GM12878 (cell line): ENCODE results near the gene PCSK1. TPM values are rescaled to one million over a fixed set of nuclear protein-coding genes. Genes with fewer than 3 reads are reported as not detected.

ENCODE experiments used
- ATAC-seq: fragments of 200-7000 bp; cut with Tn5 transposase; 3 replicates; pipeline ENCODE4 v1.9.1; 2020; ENCODE audit warnings: mild to moderate bottlenecking, moderate library complexity
- BruUV-seq: library from RNA; stranded (reverse); fragments of 400-500 nt; replicated peaks from 2 replicates; lab custom pipeline; 2021; lab: Mats Ljungman, UMichigan
- CTCF ChIA-PET: fragments of 300-600 bp; sonication (Branson Sonifier 250); formaldehyde crosslinking; extraction: SDS; loops from one replicate; lab custom pipeline; 2021; ENCODE audit warnings: inconsistent platforms; lab: Yijun Ruan, JAX
- POLR2A ChIA-PET: fragments of 350-600 bp; formaldehyde crosslinking; extraction: SDS; loops from one replicate; lab custom pipeline; 2021; ENCODE audit warnings: inconsistent platforms; lab: Charles Lee
- RAD21 ChIA-PET: fragments of 300-600 bp; sonication (Branson Sonifier 250); formaldehyde crosslinking; loops from one replicate; lab custom pipeline; 2023; ENCODE audit warnings: antibody characterized with exemption; ENCODE audit not compliant: unreplicated experiment; lab: Charles Lee
- SMC1A ChIA-PET: fragments of 300-600 bp; sonication (Branson Sonifier 250); formaldehyde crosslinking; loops from one replicate; lab custom pipeline; 2023; ENCODE audit not compliant: unreplicated experiment, uncharacterized antibody; lab: Charles Lee
- DNase-seq: peaks from one replicate; pipeline ENCODE4 v3.0.0-alpha.2; 2011; ENCODE audit warnings: low read depth, low spot score
- FAIRE-seq: peaks from 3 replicates; lab custom pipeline; 2011; peaks lifted over from hg19 to GRCh38; lab: Jason Lieb, UNC
- H2AFZ ChIP-seq: 2 replicates; pipeline ENCODE4 v1.6.0; 2011; ENCODE audit warnings: low read depth, low read length, control low read depth; ENCODE audit not compliant: control insufficient read depth
- H3K27ac ChIP-seq: 2 replicates; pipeline ENCODE4 v1.5.1; 2011; ENCODE audit warnings: control low read depth; ENCODE audit not compliant: control insufficient read depth, insufficient read depth
- H3K27me3 ChIP-seq, 2 experiments: replicated peaks in 1 of 2; 2 replicates each; pipeline versions ENCODE4 v1.6.0 to v1.6.1; 2011; ENCODE audit warnings: low read length in 1 of 2; ENCODE audit not compliant: control insufficient read depth in 2 of 2, insufficient read depth in 2 of 2
- H3K36me3 ChIP-seq, 2 experiments: 2 replicates each; pipeline ENCODE4 v1.5.1; 2011; ENCODE audit warnings: low read length in 1 of 2; ENCODE audit not compliant: control insufficient read depth in 2 of 2, insufficient read depth in 2 of 2
- H3K4me1 ChIP-seq: 2 replicates; pipeline ENCODE4 v1.6.1; 2011; ENCODE audit warnings: mild to moderate bottlenecking, low read length, moderate library complexity, mixed read lengths; ENCODE audit not compliant: control insufficient read depth, insufficient read depth
- H3K4me2 ChIP-seq: 2 replicates; pipeline ENCODE4 v1.6.0; 2011; ENCODE audit warnings: control low read depth; ENCODE audit not compliant: control insufficient read depth, insufficient read depth
- H3K4me3 ChIP-seq: fragments of 200-600 bp; sonication (generic); 2 replicates; pipeline ENCODE4 v1.5.1; 2016
- H3K79me2 ChIP-seq: 2 replicates; pipeline ENCODE4 v1.6.0; 2011; ENCODE audit warnings: low read length; ENCODE audit not compliant: control insufficient read depth, insufficient read depth
- H3K9ac ChIP-seq: 2 replicates; pipeline ENCODE4 v1.8.0; 2011; ENCODE audit warnings: low read length, control low read depth, mixed read lengths; ENCODE audit not compliant: control insufficient read depth, insufficient read depth
- H3K9me3 ChIP-seq: replicated peaks from 3 replicates; pipeline ENCODE4 v1.5.1; 2011; ENCODE audit warnings: mild to moderate bottlenecking, low read length; ENCODE audit not compliant: control insufficient read depth, insufficient read depth
- H4K20me1 ChIP-seq: 2 replicates; pipeline ENCODE4 v1.6.0; 2011; ENCODE audit not compliant: control insufficient read depth, insufficient read depth
- BMI1 ChIP-seq: fragments of 450-650 bp; IDR thresholded peaks from 2 replicates; pipeline ENCODE4 v1.6.1; 2016; ENCODE audit warnings: mild to moderate bottlenecking, moderate library complexity, borderline replicate concordance
- CBX3 ChIP-seq: fragments of 200-600 bp; sonication (generic); IDR thresholded peaks from 2 replicates; pipeline ENCODE4 v1.6.1; 2016; ENCODE audit warnings: low read depth, borderline replicate concordance
- CTCF ChIP-seq, 3 experiments: IDR thresholded peaks in 2 of 3; conservative IDR thresholded peaks in 1 of 3; 2 replicates each; pipeline ENCODE4 v1.5.1; 2011; ENCODE audit warnings: low read depth in 3 of 3, low read length in 3 of 3, mild to moderate bottlenecking in 3 of 3, control low read depth in 2 of 3, moderate library complexity in 2 of 3, inconsistent platforms in 1 of 3, mixed read lengths in 1 of 3; ENCODE audit not compliant: control insufficient read depth in 2 of 3, insufficient read depth in 1 of 3; ENCODE audit errors: extremely low read depth in 1 of 3
- JUNB ChIP-seq: IDR thresholded peaks from 2 replicates; pipeline ENCODE4 v1.6.1; 2016; ENCODE audit warnings: antibody characterized with exemption, mild to moderate bottlenecking
- MYC ChIP-seq: IDR thresholded peaks from 2 replicates; pipeline ENCODE4 v1.6.1; 2011; ENCODE audit warnings: mild to moderate bottlenecking, low read length, moderate library complexity, inconsistent platforms; ENCODE audit not compliant: insufficient read depth, insufficient replicate concordance, insufficient read length, severe bottlenecking
- RELA ChIP-seq: fragments of 450-650 bp; IDR thresholded peaks from 2 replicates; pipeline ENCODE4 v1.8.0; 2014; ENCODE audit warnings: borderline replicate concordance; ENCODE audit not compliant: partially characterized antibody
- SREBF2 ChIP-seq: IDR thresholded peaks from 2 replicates; pipeline ENCODE4 v1.6.1; 2012; ENCODE audit warnings: mild to moderate bottlenecking, low read length
- ZNF384 ChIP-seq: IDR thresholded peaks from 2 replicates; pipeline ENCODE4 v1.6.1; 2012; ENCODE audit warnings: low read depth, mild to moderate bottlenecking, low read length, improper control_type of control experiment, borderline replicate concordance
- WGBS: methylation state at CpG from one replicate; pipeline ENCODE4 v1.1.6; 2016; ENCODE audit warnings: low lambda C conversion rate; ENCODE audit not compliant: insufficient replicate concordance, insufficient coverage; ENCODE audit errors: missing lambda C conversion rate; 5-methylcytosine and 5-hydroxymethylcytosine counted together
- in situ Hi-C: fragments of 300-500 bp; cut with MboI; formaldehyde crosslinking; loops from 9 replicates; pipeline ENCODE4 v1.14.3; 2018; ENCODE audit warnings: mixed read lengths
- intact Hi-C: fragments of 100-400 bp; cut with micrococcal nuclease; formaldehyde crosslinking; loops from one replicate; pipeline ENCODE4 v1.14.2; 2022; ENCODE audit not compliant: unreplicated experiment
- polyA plus RNA-seq, 11 experiments: library from polyadenylated mRNA; depleted of rRNA in 4 of 11; unstranded in 6 of 11; stranded (reverse) in 5 of 11; fragments of >200 nt; fragmentation: Nextera tagmentation in 4 of 11; fragmentation: Illumina TruSeq in 1 of 11; extraction: Ambion mirVana in 4 of 11; extraction: Trizol in 1 of 11; gene quantifications; 1 replicate in 1 of 11; 2 replicates in 10 of 11; pipeline versions ENCODE4 v1.2.1 to v1.2.3, GENCODE V29; 2011 to 2016; ENCODE audit warnings: inconsistent platforms in 2 of 11, missing spikeins in 2 of 11, low read depth in 1 of 11
- total RNA-seq, 4 experiments: library from RNA; depleted of rRNA in 3 of 4; stranded (reverse); fragments of >200 nt in 3 of 4; fragmentation: Illumina TruSeq in 1 of 4; extraction: Trizol in 1 of 4; gene quantifications; 2 replicates each; pipeline versions ENCODE4 v1.2.1 to v1.2.3, GENCODE V29; 2013 to 2021
- TF ChIP-seq, protein P1 (sequence below): fragments of 450-650 bp; formaldehyde crosslinking; IDR thresholded peaks from 2 replicates; pipeline ENCODE4 v1.5.0; 2022; ENCODE audit warnings: mild to moderate bottlenecking, missing genetic modification characterization

PCSK1 gene
- total and polyA plus RNA-seq, 10 of the 15 experiments (the other 5 are each of a cell fraction or from before 2014, with no cell fraction given): 0.03 to 0.24 (median 0.07) TPM; not detected in 4

GRCh38 chr5:96478983-96479382, 45.9 kb upstream of the PCSK1 start (continued):
- TF ChIP-seq, protein P1, sequence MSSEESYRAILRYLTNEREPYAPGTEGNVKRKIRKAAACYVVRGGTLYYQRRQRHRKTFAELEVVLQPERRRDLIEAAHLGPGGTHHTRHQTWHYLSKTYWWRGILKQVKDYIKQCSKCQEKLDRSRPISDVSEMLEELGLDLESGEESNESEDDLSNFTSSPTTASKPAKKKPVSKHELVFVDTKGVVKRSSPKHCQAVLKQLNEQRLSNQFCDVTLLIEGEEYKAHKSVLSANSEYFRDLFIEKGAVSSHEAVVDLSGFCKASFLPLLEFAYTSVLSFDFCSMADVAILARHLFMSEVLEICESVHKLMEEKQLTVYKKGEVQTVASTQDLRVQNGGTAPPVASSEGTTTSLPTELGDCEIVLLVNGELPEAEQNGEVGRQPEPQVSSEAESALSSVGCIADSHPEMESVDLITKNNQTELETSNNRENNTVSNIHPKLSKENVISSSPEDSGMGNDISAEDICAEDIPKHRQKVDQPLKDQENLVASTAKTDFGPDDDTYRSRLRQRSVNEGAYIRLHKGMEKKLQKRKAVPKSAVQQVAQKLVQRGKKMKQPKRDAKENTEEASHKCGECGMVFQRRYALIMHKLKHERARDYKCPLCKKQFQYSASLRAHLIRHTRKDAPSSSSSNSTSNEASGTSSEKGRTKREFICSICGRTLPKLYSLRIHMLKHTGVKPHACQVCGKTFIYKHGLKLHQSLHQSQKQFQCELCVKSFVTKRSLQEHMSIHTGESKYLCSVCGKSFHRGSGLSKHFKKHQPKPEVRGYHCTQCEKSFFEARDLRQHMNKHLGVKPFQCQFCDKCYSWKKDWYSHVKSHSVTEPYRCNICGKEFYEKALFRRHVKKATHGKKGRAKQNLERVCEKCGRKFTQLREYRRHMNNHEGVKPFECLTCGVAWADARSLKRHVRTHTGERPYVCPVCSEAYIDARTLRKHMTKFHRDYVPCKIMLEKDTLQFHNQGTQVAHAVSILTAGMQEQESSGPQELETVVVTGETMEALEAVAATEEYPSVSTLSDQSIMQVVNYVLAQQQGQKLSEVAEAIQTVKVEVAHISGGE: no peak
- TF ChIP-seq CBX3 (no peak), CTCF (IDR thresholded peaks at IDR 0.05 in 2 of 3, conservative IDR thresholded peaks at IDR 0.05 in 1 of 3; ENCODE audit: control insufficient read depth in 2 of 3, extremely low read depth in 1 of 3, insufficient read depth in 1 of 3, low read depth in 3 of 3, low read length in 3 of 3) (no peak), SREBF2 (no peak), ZNF384 (no peak)
- TF ChIP-seq, all 136 proteins: peak for 0

- H3K4me1 ChIP-seq: no peaks in the 10 kb centered on the region
- TF ChIP-seq BMI1 (no peak), MYC (no peak), RELA (no peak), JUNB (no peak)
- no peaks in the 10 kb centered on the region for H4K20me1 ChIP-seq
- RAD21 ChIA-PET: no interaction called here
- no peaks in the 10 kb centered on the region for H3K79me2 ChIP-seq
- H3K9ac ChIP-seq: no peak overlapping the region
- H3K4me3 ChIP-seq: no peak overlapping the region
- POLR2A ChIA-PET: interaction anchor here (0.6 kb wide), 1 partner anchor 782 kb away, joined by 3 read pairs; no protein-coding TSS in a partner anchor
- no peaks in the 10 kb centered on the region for H3K36me3 ChIP-seq
- no peak overlapping the region for H2AFZ ChIP-seq
- WGBS: 33% methylated on average over 3 of the region's 3 CpGs
- H3K27me3 ChIP-seq: no peaks in the 10 kb centered on the region
- intact Hi-C loops: no loop called here
- no peak overlapping the region for H3K4me2 ChIP-seq
- no peaks in the 10 kb centered on the region for H3K9me3 ChIP-seq
- no TSS peak for BruUV-seq
- no peak for ATAC-seq
- CTCF ChIA-PET: no interaction called here
- in situ Hi-C loops: no loop called here
- DNase-seq: no peak
- no peak overlapping the region for H3K27ac ChIP-seq
- SMC1A ChIA-PET: interaction anchor here (1.0 kb wide), 1 partner anchor 369 kb away, joined by 3 read pairs; no protein-coding TSS in a partner anchor
- no peak for FAIRE-seq
Measured at GRCh38 chr5:96476654-96477053, 43.6 kb upstream of the PCSK1 start.
